Spleen (tissue), 11 donors: ENCODE data around the gene ST6GALNAC5. TPM values are rescaled to one million over a fixed set of nuclear protein-coding genes. Genes with fewer than 3 reads are reported as not detected.
"Not testable (repeated sequence)": the region's sequence is repeated elsewhere in the genome, so short reads cannot be mapped to it uniquely, and the experiment has no call there.

Source experiments
- DNase-seq: peaks from one replicate; pipeline ENCODE4 v3.0.0-alpha.2; 2020
- H3K27ac ChIP-seq, 8 donors: fragments of 200-600 bp; sonication (generic) in 7 of 8; 1 replicate in 4 of 8; 2 replicates in 4 of 8; pipeline versions ENCODE4 v1.5.0 to v1.8.0; 2016 to 2021; ENCODE audit warnings: inconsistent platforms in 4 of 8, mild to moderate bottlenecking in 4 of 8, moderate library complexity in 1 of 8
- H3K27me3 ChIP-seq, 7 donors: fragments of 200-600 bp; sonication (generic) in 6 of 7; replicated peaks in 1 of 7; 1 replicate in 4 of 7; 2 replicates in 3 of 7; pipeline versions ENCODE4 v1.5.0 to v1.8.0; 2016 to 2021; ENCODE audit warnings: inconsistent platforms in 3 of 7, mild to moderate bottlenecking in 1 of 7
- H3K36me3 ChIP-seq, 6 donors: fragments of 200-600 bp; sonication (generic) in 5 of 6; 1 replicate in 4 of 6; 2 replicates in 2 of 6; pipeline versions ENCODE4 v1.5.0 to v1.8.0; 2016 to 2021; ENCODE audit warnings: inconsistent platforms in 2 of 6
- H3K4me1 ChIP-seq, 6 donors: fragments of 200-600 bp; sonication (generic) in 5 of 6; 1 replicate in 3 of 6; 2 replicates in 3 of 6; pipeline versions ENCODE4 v1.5.0 to v1.8.0; 2016 to 2021; ENCODE audit warnings: inconsistent platforms in 3 of 6
- H3K4me3 ChIP-seq, 8 donors: fragments of 200-600 bp; sonication (generic) in 7 of 8; 1 replicate in 4 of 8; 2 replicates in 4 of 8; pipeline versions ENCODE4 v1.5.0 to v1.8.0; 2016 to 2021; ENCODE audit warnings: inconsistent platforms in 4 of 8, mild to moderate bottlenecking in 4 of 8, moderate library complexity in 2 of 8
- H3K9me3 ChIP-seq, 8 donors: fragments of 200-600 bp; sonication (generic) in 7 of 8; 1 replicate in 4 of 8; 2 replicates in 4 of 8; pipeline versions ENCODE4 v1.5.0 to v1.8.0; 2016 to 2021; ENCODE audit warnings: inconsistent platforms in 4 of 8
- POLR2A ChIP-seq, 3 donors: fragments of 450-650 bp; IDR thresholded peaks; one replicate each; pipeline ENCODE4 v1.5.1; 2017; ENCODE audit warnings: antibody characterized with exemption in 3 of 3, mild to moderate bottlenecking in 1 of 3
- POLR2AphosphoS5 ChIP-seq, 3 donors: sonication (generic); formaldehyde crosslinking; IDR thresholded peaks; one replicate each; pipeline ENCODE4 v1.5.1; 2017; ENCODE audit warnings: antibody characterized with exemption in 3 of 3
- WGBS, 5 donors: extraction: QIAGEN DNeasy Blood & Tissue Kit in 3 of 5; methylation state at CpG; one replicate each; pipeline versions ENCODE4 v1.1.5 to v1.1.7; 2013 to 2018; 5-methylcytosine and 5-hydroxymethylcytosine counted together
- intact Hi-C: fragments of 100-400 bp; cut with DNase I; formaldehyde crosslinking; loops from one replicate; pipeline ENCODE4 v1.15.0; 2023; ENCODE audit warnings: low total_unique reads
- polyA plus RNA-seq, 3 donors: library from polyadenylated mRNA; stranded (reverse); fragments of 200-250 nt; gene quantifications; one replicate each; pipeline ENCODE4 v1.2.1, GENCODE V29; 2013
- total RNA-seq, 7 donors: library from RNA; depleted of rRNA in 3 of 7; stranded (reverse); fragments of >200 nt in 3 of 7; fragmentation: NEBNext Ultra II Directional in 4 of 7; extraction: Animal tissue kit (Norgen Biotek cat#: 25700) in 4 of 7; gene quantifications; one replicate each; pipeline versions ENCODE4 v1.1.0 to v1.2.1, GENCODE V29; 2016 to 2021
- TF ChIP-seq, protein P1 (sequence below), 11 experiments: fragments of 200-600 bp in 7 of 11; fragments of 450-650 bp in 4 of 11; sonication (generic) in 4 of 11; IDR thresholded peaks in 8 of 11; conservative IDR thresholded peaks in 3 of 11; 1 replicate in 7 of 11; 2 replicates in 4 of 11; pipeline versions ENCODE4 v1.4.0 to v1.8.0; 2016 to 2021; ENCODE audit warnings: antibody characterized with exemption in 11 of 11, inconsistent platforms in 4 of 11, mild to moderate bottlenecking in 1 of 11
- donor health status: healthy with polysubstance abuse.
- donor health status: DM: no; HTN: no; CAD: no; lungs with moderate emphysema.
- donor health status: DM: no; HTN: no; CAD: no.
- donor health status: Bipolar disorder and iron deficiency.
- donor health status: healthy.
- donor health status: DM: no; HTN: no; CAD: no.
- donor health status: DM: yes; HTN: yes; CAD: no.

ST6GALNAC5 gene
- total and polyA plus RNA-seq, 10 donors: 0.15 to 2.3 (median 1.6) TPM

DNA sequence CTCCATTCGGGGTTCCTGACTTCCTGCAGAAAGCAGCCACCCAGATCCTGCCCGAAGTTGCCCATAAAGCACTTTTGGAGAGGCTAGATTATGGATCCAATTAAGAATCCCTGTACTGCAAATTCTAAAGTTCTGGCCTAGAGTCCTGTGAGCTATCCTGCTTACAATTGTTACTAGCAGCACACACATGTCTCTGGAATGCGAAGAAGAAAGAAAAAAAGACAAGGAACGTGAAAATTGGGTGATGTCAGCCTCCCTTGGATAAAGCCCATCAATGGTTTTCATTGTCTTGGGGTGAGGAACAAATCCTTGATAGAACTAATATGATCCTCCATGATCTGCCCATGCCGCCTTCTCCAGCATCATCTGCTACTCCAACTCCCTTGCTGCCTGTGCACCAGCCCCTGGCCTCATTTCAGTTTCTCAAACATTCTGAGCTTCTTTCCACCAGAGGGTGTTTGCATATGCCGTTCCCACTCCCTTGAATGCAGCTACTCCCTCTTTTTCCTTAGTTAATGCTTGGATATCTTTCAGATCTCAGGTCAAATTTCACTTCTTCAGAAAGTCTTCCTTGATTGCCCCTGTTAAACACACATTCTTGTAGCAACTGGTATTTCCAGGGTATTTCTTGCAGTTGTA lies 94.0 kb downstream of the ST6GALNAC5 start:
- WGBS, 5 donors: 81 to 89% (median 85%) methylated on average over 6 of the region's 6 CpGs
- no peak for TF ChIP-seq POLR2A (IDR thresholded peaks at IDR 0.05)
- TF ChIP-seq POLR2AphosphoS5 (IDR thresholded peaks at IDR 0.05): no peak
- TF ChIP-seq, protein P1, sequence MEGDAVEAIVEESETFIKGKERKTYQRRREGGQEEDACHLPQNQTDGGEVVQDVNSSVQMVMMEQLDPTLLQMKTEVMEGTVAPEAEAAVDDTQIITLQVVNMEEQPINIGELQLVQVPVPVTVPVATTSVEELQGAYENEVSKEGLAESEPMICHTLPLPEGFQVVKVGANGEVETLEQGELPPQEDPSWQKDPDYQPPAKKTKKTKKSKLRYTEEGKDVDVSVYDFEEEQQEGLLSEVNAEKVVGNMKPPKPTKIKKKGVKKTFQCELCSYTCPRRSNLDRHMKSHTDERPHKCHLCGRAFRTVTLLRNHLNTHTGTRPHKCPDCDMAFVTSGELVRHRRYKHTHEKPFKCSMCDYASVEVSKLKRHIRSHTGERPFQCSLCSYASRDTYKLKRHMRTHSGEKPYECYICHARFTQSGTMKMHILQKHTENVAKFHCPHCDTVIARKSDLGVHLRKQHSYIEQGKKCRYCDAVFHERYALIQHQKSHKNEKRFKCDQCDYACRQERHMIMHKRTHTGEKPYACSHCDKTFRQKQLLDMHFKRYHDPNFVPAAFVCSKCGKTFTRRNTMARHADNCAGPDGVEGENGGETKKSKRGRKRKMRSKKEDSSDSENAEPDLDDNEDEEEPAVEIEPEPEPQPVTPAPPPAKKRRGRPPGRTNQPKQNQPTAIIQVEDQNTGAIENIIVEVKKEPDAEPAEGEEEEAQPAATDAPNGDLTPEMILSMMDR (IDR thresholded peaks at IDR 0.05 in 8 of 11, conservative IDR thresholded peaks at IDR 0.05 in 3 of 11): no peak
- Histone ChIP-seq H3K36me3 (no peaks in the 10 kb centered on the region), H3K4me3 (no peak overlapping the region), H3K9me3 (peaks cover 0 to 16% (median 3%) of the 10 kb centered on the region in 8 donors), H3K4me1 (no peaks in the 10 kb centered on the region), H3K27ac (no peak overlapping the region), H3K27me3 (no peaks in the 10 kb centered on the region)
- DNase-seq: no peak
- intact Hi-C loops: no loop called here

DNA sequence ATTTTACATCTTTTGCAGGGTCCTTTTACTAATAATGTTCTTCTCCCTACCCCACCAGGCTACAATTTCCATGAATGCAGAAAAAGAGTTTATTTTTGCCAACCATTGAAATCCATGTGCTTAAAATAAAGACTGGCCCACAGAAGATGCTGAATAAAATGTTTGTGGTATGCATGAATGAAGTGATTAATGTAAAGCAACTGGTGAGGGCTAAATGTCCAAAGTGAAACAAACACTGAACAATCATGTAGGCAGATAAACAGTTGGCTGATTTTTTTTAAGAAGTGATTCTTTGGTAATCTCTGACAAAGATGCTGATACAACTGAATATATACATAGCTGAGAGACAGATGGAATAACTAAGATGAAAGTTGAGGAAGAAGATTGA lies 94.5 kb downstream of the ST6GALNAC5 start:
- Histone ChIP-seq H3K27ac (no peak overlapping the region), H3K27me3 (no peaks in the 10 kb centered on the region), H3K36me3 (no peaks in the 10 kb centered on the region), H3K9me3 (peaks cover 0 to 16% (median 3%) of the 10 kb centered on the region in 8 donors), H3K4me1 (no peaks in the 10 kb centered on the region), H3K4me3 (no peak overlapping the region)
- no peak for DNase-seq
- intact Hi-C loops: no loop called here
- TF ChIP-seq POLR2A (IDR thresholded peaks at IDR 0.05): no peak

DNA sequence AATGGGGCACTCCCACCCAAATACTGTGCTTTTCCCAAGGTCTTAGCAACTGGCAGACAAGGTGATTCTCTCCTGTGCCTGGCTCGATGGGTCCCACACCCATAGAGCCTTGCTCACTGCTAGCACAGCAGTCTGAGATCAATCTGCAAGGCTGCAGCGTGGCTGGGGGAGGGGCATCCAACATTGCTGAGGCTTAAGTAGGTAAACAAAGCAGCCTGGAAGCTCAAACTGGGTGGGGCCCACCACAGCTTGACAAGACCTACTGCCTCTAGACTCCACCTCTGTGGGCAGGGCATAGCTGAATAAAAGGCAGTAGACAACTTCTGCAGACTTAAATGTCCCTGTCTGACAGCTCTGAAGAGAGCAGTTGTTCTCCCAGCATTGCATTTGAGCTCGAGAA lies 114.0 kb downstream of the ST6GALNAC5 start:
- DNase-seq, H3K4me1 ChIP-seq, H3K27ac ChIP-seq, H3K27me3 ChIP-seq, H3K4me3 ChIP-seq, H3K36me3 ChIP-seq, intact Hi-C loops: not testable (repeated sequence)
- peaks cover 0 to 38% (median 22%) of the 10 kb centered on the region in 8 donors for H3K9me3 ChIP-seq
- WGBS, 5 donors: 20 to 66% (median 33%) methylated on average over 2 to 3 of the region's 3 CpGs

DNA sequence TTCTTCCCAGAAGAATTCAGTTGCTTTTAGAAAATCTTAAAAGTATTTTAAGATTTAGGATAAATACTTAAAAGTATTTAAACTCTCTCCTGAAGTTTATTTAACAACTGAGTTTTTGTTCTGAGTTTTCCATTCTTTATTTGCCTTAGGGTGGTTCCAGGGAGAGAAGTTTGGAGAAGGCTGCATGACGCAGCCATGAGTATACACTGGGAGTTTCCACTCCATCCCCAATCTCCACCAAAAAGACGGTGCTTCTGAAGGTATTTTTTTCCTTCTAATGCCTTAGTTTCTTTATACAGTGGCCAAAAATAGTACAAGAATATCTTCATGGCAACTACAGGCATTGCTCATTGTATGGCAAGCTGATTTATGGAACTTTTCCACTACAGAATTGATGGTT lies 122.7 kb downstream of the ST6GALNAC5 start:
- Histone ChIP-seq H3K27ac (no peak overlapping the region), H3K4me3 (no peak overlapping the region), H3K9me3 (no peaks in the 10 kb centered on the region), H3K36me3 (no peaks in the 10 kb centered on the region), H3K27me3 (no peaks in the 10 kb centered on the region), H3K4me1 (no peaks in the 10 kb centered on the region)
- TF ChIP-seq POLR2A (IDR thresholded peaks at IDR 0.05) (no peak), POLR2AphosphoS5 (IDR thresholded peaks at IDR 0.05) (no peak)
- TF ChIP-seq, protein P1 (IDR thresholded peaks at IDR 0.05 in 8 of 11, conservative IDR thresholded peaks at IDR 0.05 in 3 of 11): no peak
- DNase-seq: no peak
- intact Hi-C loops: no loop called here
- 73 to 94% (median 87%) methylated on average over 2 of the region's 2 CpGs for WGBS, 5 donors

DNA sequence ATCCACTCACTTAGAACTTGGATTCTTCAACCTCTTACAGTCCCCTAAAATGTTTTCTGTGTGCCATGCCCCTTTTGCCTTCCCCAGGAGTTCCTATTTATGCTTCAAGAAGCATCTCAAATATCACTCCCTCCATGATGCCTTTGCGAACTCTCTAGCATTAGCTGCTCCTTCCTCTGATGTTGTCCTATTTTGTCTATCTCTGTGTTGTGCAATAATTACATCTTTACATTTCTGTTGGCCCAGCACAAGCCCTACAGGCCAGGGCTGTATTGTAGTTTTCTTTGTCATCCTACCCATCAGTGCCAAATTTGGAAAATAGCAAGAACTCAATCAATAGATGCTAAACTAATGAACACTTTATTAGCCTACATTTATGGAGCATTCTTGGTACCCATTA lies 125.8 kb downstream of the ST6GALNAC5 start:
- H3K27me3 ChIP-seq: no peaks in the 10 kb centered on the region
- H3K9me3 ChIP-seq: no peaks in the 10 kb centered on the region
- H3K36me3 ChIP-seq: no peaks in the 10 kb centered on the region
- H3K4me3 ChIP-seq: no peak overlapping the region
- TF ChIP-seq POLR2AphosphoS5 (IDR thresholded peaks at IDR 0.05) (no peak), POLR2A (IDR thresholded peaks at IDR 0.05) (no peak)
- TF ChIP-seq, protein P1 (IDR thresholded peaks at IDR 0.05 in 8 of 11, conservative IDR thresholded peaks at IDR 0.05 in 3 of 11): no peak
- 91 to 100% (median 94%) methylated on average over 1 of the region's 1 CpG for WGBS, 5 donors
- no peak overlapping the region for H3K27ac ChIP-seq
- no peak for DNase-seq
- intact Hi-C loops: no loop called here
- H3K4me1 ChIP-seq: no peaks in the 10 kb centered on the region
